H9 (cell line): Measurements from ENCODE around the gene CLBA1. TPM values are rescaled to one million over a fixed set of nuclear protein-coding genes. Genes with fewer than 3 reads are reported as not detected.

Experiments
- DNase-seq: peaks from one replicate; pipeline ENCODE4 v3.0.0-alpha.2; 2017
- H2AFZ ChIP-seq: one replicate; pipeline ENCODE4 v1.6.1; 2013; ENCODE audit warnings: mild to moderate bottlenecking, low read length, control low read depth, moderate library complexity
- H2AK5ac ChIP-seq: 2 replicates; pipeline ENCODE4 v1.6.1; 2013; ENCODE audit warnings: low read length, control low read depth, mixed read lengths; ENCODE audit not compliant: insufficient read length
- H2BK120ac ChIP-seq: one replicate; pipeline ENCODE4 v1.6.1; 2013; ENCODE audit warnings: low read depth, mild to moderate bottlenecking, low read length, control low read depth, inconsistent platforms; ENCODE audit not compliant: poor library complexity, severe bottlenecking
- H2BK12ac ChIP-seq: 2 replicates; pipeline ENCODE4 v1.6.1; 2013; ENCODE audit warnings: low read length, control low read depth, mixed read lengths, low read depth; ENCODE audit not compliant: insufficient read length
- H2BK15ac ChIP-seq: 2 replicates; pipeline ENCODE4 v1.6.1; 2013; ENCODE audit warnings: low read depth, low read length, control low read depth
- H2BK20ac ChIP-seq: one replicate; pipeline ENCODE4 v1.6.1; 2013; ENCODE audit warnings: low read depth, mild to moderate bottlenecking, low read length, control low read depth, inconsistent platforms; ENCODE audit not compliant: poor library complexity, severe bottlenecking
- H2BK5ac ChIP-seq: 2 replicates; pipeline ENCODE4 v1.6.1; 2013; ENCODE audit warnings: low read length, control low read depth, mixed read lengths; ENCODE audit not compliant: insufficient read length
- H3K14ac ChIP-seq: 2 replicates; pipeline ENCODE4 v1.6.1; 2013; ENCODE audit warnings: low read length, control low read depth; ENCODE audit not compliant: insufficient read depth
- H3K18ac ChIP-seq: 2 replicates; pipeline ENCODE4 v1.6.1; 2013; ENCODE audit warnings: low read depth, mild to moderate bottlenecking, mixed read lengths, low read length, control low read depth; ENCODE audit not compliant: insufficient read length
- H3K23ac ChIP-seq: 2 replicates; pipeline ENCODE4 v1.6.1; 2013; ENCODE audit warnings: low read length, control low read depth, mixed read lengths, low read depth; ENCODE audit not compliant: insufficient read length
- H3K23me2 ChIP-seq: 2 replicates; pipeline ENCODE4 v1.6.1; 2013; ENCODE audit warnings: low read depth, mild to moderate bottlenecking, mixed read lengths, low read length, control low read depth; ENCODE audit not compliant: insufficient read length, poor library complexity, severe bottlenecking
- H3K27ac ChIP-seq: 2 replicates; pipeline ENCODE4 v1.5.1; 2013; ENCODE audit warnings: low read length, control low read depth, mixed read lengths, low read depth; ENCODE audit not compliant: insufficient read length
- H3K27me3 ChIP-seq: 2 replicates; pipeline ENCODE4 v1.6.1; 2013; ENCODE audit warnings: low read length, control low read depth, inconsistent platforms; ENCODE audit not compliant: insufficient read depth
- H3K4ac ChIP-seq: 2 replicates; pipeline ENCODE4 v1.6.1; 2013; ENCODE audit warnings: low read depth, mild to moderate bottlenecking, control low read depth, inconsistent platforms, low read length, moderate library complexity
- H3K4me1 ChIP-seq: 2 replicates; pipeline ENCODE4 v1.6.1; 2013; ENCODE audit warnings: low read length, control low read depth, inconsistent platforms; ENCODE audit not compliant: insufficient read depth
- H3K4me2 ChIP-seq: 2 replicates; pipeline ENCODE4 v1.6.1; 2013; ENCODE audit warnings: low read length, control low read depth, mixed read lengths; ENCODE audit not compliant: insufficient read length, insufficient read depth
- H3K56ac ChIP-seq: 2 replicates; pipeline ENCODE4 v1.6.1; 2013; ENCODE audit warnings: low read depth, mild to moderate bottlenecking, mixed read lengths, low read length, control low read depth; ENCODE audit not compliant: insufficient read length
- H3K79me1 ChIP-seq: 2 replicates; pipeline ENCODE4 v1.6.1; 2013; ENCODE audit warnings: low read depth, mild to moderate bottlenecking, moderate library complexity, low read length, control low read depth, inconsistent platforms; ENCODE audit not compliant: insufficient read depth, poor library complexity, severe bottlenecking
- H3K79me2 ChIP-seq: 2 replicates; pipeline ENCODE4 v1.6.1; 2013; ENCODE audit warnings: low read length, control low read depth, inconsistent platforms; ENCODE audit not compliant: insufficient read depth
- H3K9ac ChIP-seq: 2 replicates; pipeline ENCODE4 v1.6.1; 2013; ENCODE audit warnings: low read length, control low read depth, mixed read lengths; ENCODE audit not compliant: insufficient read length; ENCODE audit errors: extremely low read depth
- H3K9me3 ChIP-seq: one replicate; pipeline ENCODE4 v1.6.1; 2013; ENCODE audit warnings: low read depth, low read length, inconsistent platforms; ENCODE audit not compliant: control insufficient read depth
- H3T11ph ChIP-seq: one replicate; pipeline ENCODE4 v1.6.1; 2013; ENCODE audit warnings: mild to moderate bottlenecking, low read length, control low read depth, inconsistent platforms
- H4K20me1 ChIP-seq: one replicate; pipeline ENCODE4 v1.6.1; 2013; ENCODE audit not compliant: control insufficient read depth, insufficient read length, insufficient read depth
- H4K5ac ChIP-seq: 2 replicates; pipeline ENCODE4 v1.6.1; 2013; ENCODE audit warnings: low read depth, mild to moderate bottlenecking, mixed read lengths, low read length, control low read depth; ENCODE audit not compliant: insufficient read length
- H4K8ac ChIP-seq: replicated peaks from 2 replicates; pipeline ENCODE4 v1.6.1; 2013; ENCODE audit warnings: low read length, control low read depth, mixed read lengths, low read depth; ENCODE audit not compliant: insufficient read length
- H4K91ac ChIP-seq: 2 replicates; pipeline ENCODE4 v1.6.1; 2013; ENCODE audit warnings: low read depth, mild to moderate bottlenecking, moderate library complexity, mixed read lengths, low read length, control low read depth; ENCODE audit not compliant: insufficient read length
- H3K27ac Mint-ChIP-seq, 3 experiments: 2 replicates in 2 of 3; 3 replicates in 1 of 3; pipeline ENCODE4 v1.8.0; 2020 to 2021; ENCODE audit warnings: mixed read lengths in 3 of 3, mild to moderate bottlenecking in 1 of 3, moderate library complexity in 1 of 3
- H3K27me3 Mint-ChIP-seq: 2 replicates; pipeline ENCODE4 v1.8.0; 2021; ENCODE audit warnings: low read depth, mild to moderate bottlenecking, moderate library complexity, mixed read lengths
- H3K36me3 Mint-ChIP-seq, 3 experiments: 2 replicates in 2 of 3; 3 replicates in 1 of 3; pipeline ENCODE4 v1.8.0; 2020 to 2021; ENCODE audit warnings: low read depth in 3 of 3, mixed read lengths in 3 of 3; ENCODE audit not compliant: insufficient read depth in 1 of 3
- H3K4me1 Mint-ChIP-seq, 2 experiments: 2 replicates each; pipeline ENCODE4 v1.8.0; 2020; ENCODE audit warnings: mixed read lengths in 2 of 2
- H3K4me3 Mint-ChIP-seq, 2 experiments: 2 replicates in 1 of 2; 3 replicates in 1 of 2; pipeline ENCODE4 v1.8.0; 2020 to 2021; ENCODE audit warnings: mild to moderate bottlenecking in 2 of 2, mixed read lengths in 2 of 2, moderate library complexity in 1 of 2
- H3K9me3 Mint-ChIP-seq, 2 experiments: 2 replicates in 1 of 2; 3 replicates in 1 of 2; pipeline ENCODE4 v1.8.0; 2020; ENCODE audit warnings: mild to moderate bottlenecking in 2 of 2, mixed read lengths in 2 of 2, moderate library complexity in 1 of 2
- CTCF ChIP-seq: fragments of 200-600 bp; sonication (generic); conservative IDR thresholded peaks from 3 replicates; pipeline ENCODE4 v1.8.0; 2021; ENCODE audit warnings: antibody characterized with exemption, mild to moderate bottlenecking
- WGBS: extraction: QIAGEN DNeasy Blood & Tissue Kit; methylation state at CpG from one replicate; pipeline ENCODE4 v1.1.7; 2013; ENCODE audit warnings: missing lambda C conversion rate, low lambda C conversion rate, mixed read lengths; ENCODE audit not compliant: insufficient read length; ENCODE audit errors: extremely low coverage; 5-methylcytosine and 5-hydroxymethylcytosine counted together
- total RNA-seq: library from RNA; stranded (reverse); gene quantifications from 2 replicates; pipeline ENCODE4 v1.2.1, GENCODE V29; 2021

Gene CLBA1
- total RNA-seq, 1 experiment from 2014 or later = 2.4 TPM

- H3T11ph ChIP-seq = no peak overlapping the region
- Mint-ChIP-seq H3K9me3 (no peaks in the 10 kb centered on the region), H3K4me1 (peaks cover 6 to 15% of the 10 kb centered on the region in 2 experiments), H3K27ac (no peak overlapping the region), H3K4me3 (no peak overlapping the region), H3K27me3 (peaks cover 41% of the 10 kb centered on the region), H3K36me3 (no peaks in the 10 kb centered on the region)
- no peak overlapping the region for H3K56ac ChIP-seq
- no peak for DNase-seq
- H2BK20ac ChIP-seq = no peak overlapping the region
- H4K5ac ChIP-seq = no peak overlapping the region
- no peak overlapping the region for H3K23ac ChIP-seq
- no peak overlapping the region for H3K14ac ChIP-seq
- H2AK5ac ChIP-seq = no peak overlapping the region
- no peaks in the 10 kb centered on the region for H3K4me1 ChIP-seq
- no peak overlapping the region for H3K4ac ChIP-seq
- no peak overlapping the region for H4K91ac ChIP-seq
- no peak overlapping the region for H3K18ac ChIP-seq
- WGBS = no CpG with 5 or more reads among the region's 28 CpGs
- no peak for TF ChIP-seq CTCF
- H4K20me1 ChIP-seq = no peaks in the 10 kb centered on the region
- no peaks in the 10 kb centered on the region for H3K79me1 ChIP-seq
- no peak overlapping the region for H2BK12ac ChIP-seq
- no peak overlapping the region for H4K8ac ChIP-seq
- H3K9me3 ChIP-seq = no peaks in the 10 kb centered on the region
- no peaks in the 10 kb centered on the region for H3K23me2 ChIP-seq
- no peak overlapping the region for H2BK5ac ChIP-seq
- H3K4me2 ChIP-seq = no peak overlapping the region
- no peaks in the 10 kb centered on the region for H3K27me3 ChIP-seq
- no peak overlapping the region for H2BK15ac ChIP-seq
- no peaks in the 10 kb centered on the region for H3K79me2 ChIP-seq
- H2AFZ ChIP-seq = no peak overlapping the region
- H2BK120ac ChIP-seq = no peak overlapping the region
- H3K27ac ChIP-seq = no peak overlapping the region
- no peak overlapping the region for H3K9ac ChIP-seq
Observed at GRCh38 chr14:105041841-105042765, 56.5 kb downstream of the CLBA1 start.
